Measurements from ENCODE around the gene ADCY10. TPM values are rescaled to one million over a fixed set of nuclear protein-coding genes. Genes with fewer than 3 reads are reported as not detected.
A peak's percentile ranks its signal among the peaks of the same experiment; 100 is the strongest.

ADCY10 gene
- total RNA-seq, 1 experiment from 2014 or later = 0.35 TPM

DNA sequence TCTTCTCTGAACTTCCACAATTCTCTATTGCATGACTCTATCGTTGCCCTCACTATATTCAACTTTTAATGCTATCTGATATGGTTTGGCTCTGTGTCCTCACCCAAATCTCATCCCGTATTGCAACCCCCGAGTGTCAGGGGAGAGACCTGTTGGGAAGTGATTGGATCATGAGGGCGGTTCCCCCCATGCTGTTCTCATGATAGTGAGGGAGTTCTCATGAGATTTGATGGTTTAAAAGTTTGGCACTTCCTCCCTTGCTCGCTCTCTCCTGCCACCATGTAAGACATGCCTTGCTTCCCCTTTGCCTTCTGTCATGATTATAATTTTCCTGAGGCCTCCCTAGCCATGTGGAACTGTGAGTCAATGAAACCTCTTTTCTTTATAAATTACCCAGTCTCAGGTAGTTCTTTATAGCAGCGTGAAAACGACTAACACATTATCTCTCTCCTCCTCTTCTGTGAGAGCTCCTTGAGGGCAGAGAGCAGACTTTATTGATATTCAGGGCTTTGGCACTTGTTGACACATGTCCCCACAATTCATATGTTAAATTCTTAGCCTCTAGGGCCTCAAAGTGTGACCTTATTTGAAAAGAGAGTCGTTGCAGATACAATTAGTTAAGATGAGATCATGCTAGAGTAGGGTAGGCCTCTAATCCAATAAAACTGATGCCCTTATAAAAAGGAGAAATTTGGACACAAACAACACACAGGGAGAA lies 52.1 kb downstream of the ADCY10 start:
- no TSS peak for BruUV-seq (replicated peaks)
- no peak overlapping the region for H3K27ac Mint-ChIP-seq (ENCODE audit: low read depth, unreplicated experiment)
- no peaks in the 10 kb centered on the region for H3K27me3 Mint-ChIP-seq (ENCODE audit: insufficient read depth, unreplicated experiment)
- no peaks in the 10 kb centered on the region for H3K4me1 Mint-ChIP-seq (ENCODE audit: insufficient read depth, unreplicated experiment)
- no peaks in the 10 kb centered on the region for H3K36me3 Mint-ChIP-seq (ENCODE audit: insufficient read depth, unreplicated experiment)
- POLR2A ChIA-PET = interaction anchor here (1.0 kb wide), 1 partner anchor 15 kb away, joined by 3 read pairs; no protein-coding TSS in a partner anchor
- no peak for TF ChIP-seq CTCF (IDR thresholded peaks at IDR 0.05; ENCODE audit: unreplicated experiment)
- intact Hi-C loops (cut with micrococcal nuclease) = no loop called here
- no peaks in the 10 kb centered on the region for H3K9me3 Mint-ChIP-seq (ENCODE audit: unreplicated experiment)
- no peak overlapping the region for H3K4me3 Mint-ChIP-seq (ENCODE audit: unreplicated experiment)
- no peak for DNase-seq (ENCODE audit: unreplicated experiment)
- CTCF ChIA-PET = interaction anchor here (1.1 to 1.4 kb wide), 2 partner anchors 10 to 26 kb away, joined by 4 read pairs; no protein-coding TSS in a partner anchor

DNA sequence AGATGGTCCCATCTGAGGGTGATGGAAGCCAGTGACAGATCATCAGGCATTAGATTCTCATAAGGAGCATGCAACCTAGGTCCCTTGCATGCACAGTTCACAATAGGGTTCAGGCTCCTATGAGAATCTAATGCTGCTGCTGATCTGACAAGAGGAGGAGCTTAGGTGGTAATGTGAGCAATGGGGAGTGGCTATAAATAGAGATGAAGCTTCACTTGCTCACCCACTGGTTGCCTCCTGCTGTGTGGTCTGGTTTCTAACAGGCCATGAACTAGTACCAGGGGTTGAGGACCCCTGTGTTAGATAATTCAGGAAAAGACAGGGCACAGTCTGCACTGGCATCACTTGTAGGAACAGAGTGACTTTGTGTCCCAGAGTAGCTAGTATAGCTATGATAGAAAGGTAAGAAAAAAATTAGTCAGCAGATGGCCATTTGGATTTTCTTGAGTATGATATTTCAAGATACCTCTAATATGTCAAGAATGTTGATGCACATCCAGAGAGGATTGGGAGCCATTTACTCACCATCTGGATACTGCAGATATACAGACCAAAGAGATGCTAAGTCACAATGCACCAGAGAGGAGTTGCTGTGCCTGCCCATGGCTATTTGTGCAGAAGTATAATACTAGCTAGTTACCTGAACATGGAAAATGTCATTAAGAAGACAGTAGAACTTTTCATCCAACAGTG lies 53.6 kb downstream of the ADCY10 start:
- peak; percentile 28 for DNase-seq (ENCODE audit: unreplicated experiment)
- no peak overlapping the region for H3K27ac Mint-ChIP-seq (ENCODE audit: low read depth, unreplicated experiment)
- H3K27me3 Mint-ChIP-seq (ENCODE audit: insufficient read depth, unreplicated experiment) = no peaks in the 10 kb centered on the region
- no peaks in the 10 kb centered on the region for H3K9me3 Mint-ChIP-seq (ENCODE audit: unreplicated experiment)
- ChIA-PET CTCF (interaction anchor here (0.6 to 1.4 kb wide), 3 partner anchors 11 to 190 kb away, joined by 3 to 4 read pairs (median 4); no protein-coding TSS in a partner anchor), POLR2A (no interaction called here)
- H3K4me3 Mint-ChIP-seq (ENCODE audit: unreplicated experiment) = no peak overlapping the region
- no peaks in the 10 kb centered on the region for H3K4me1 Mint-ChIP-seq (ENCODE audit: insufficient read depth, unreplicated experiment)
- BruUV-seq (replicated peaks) = no TSS peak
- intact Hi-C loops (cut with micrococcal nuclease) = no loop called here
- TF ChIP-seq CTCF (IDR thresholded peaks at IDR 0.05; ENCODE audit: unreplicated experiment) = no peak
- H3K36me3 Mint-ChIP-seq (ENCODE audit: insufficient read depth, unreplicated experiment) = no peaks in the 10 kb centered on the region

- BruUV-seq (replicated peaks) = no TSS peak
- H3K36me3 Mint-ChIP-seq (ENCODE audit: insufficient read depth, unreplicated experiment) = no peaks in the 10 kb centered on the region
- H3K4me3 Mint-ChIP-seq (ENCODE audit: unreplicated experiment) = no peak overlapping the region
- CTCF ChIA-PET = no interaction called here
- H3K27ac Mint-ChIP-seq (ENCODE audit: low read depth, unreplicated experiment) = no peak overlapping the region
- POLR2A ChIA-PET = no interaction called here
- H3K4me1 Mint-ChIP-seq (ENCODE audit: insufficient read depth, unreplicated experiment) = no peaks in the 10 kb centered on the region
- no peaks in the 10 kb centered on the region for H3K9me3 Mint-ChIP-seq (ENCODE audit: unreplicated experiment)
- no peak for DNase-seq (ENCODE audit: unreplicated experiment)
- intact Hi-C loops (cut with micrococcal nuclease) = no loop called here
- TF ChIP-seq CTCF (IDR thresholded peaks at IDR 0.05; ENCODE audit: unreplicated experiment) = no peak
- H3K27me3 Mint-ChIP-seq (ENCODE audit: insufficient read depth, unreplicated experiment) = no peaks in the 10 kb centered on the region
Observed at GRCh38 chr1:167856711-167857418, 57.1 kb downstream of the ADCY10 start.

- Mint-ChIP-seq H3K4me1 (ENCODE audit: insufficient read depth, unreplicated experiment) (no peaks in the 10 kb centered on the region), H3K9me3 (ENCODE audit: unreplicated experiment) (no peaks in the 10 kb centered on the region), H3K27me3 (ENCODE audit: insufficient read depth, unreplicated experiment) (no peaks in the 10 kb centered on the region), H3K27ac (ENCODE audit: low read depth, unreplicated experiment) (no peak overlapping the region), H3K36me3 (ENCODE audit: insufficient read depth, unreplicated experiment) (no peaks in the 10 kb centered on the region), H3K4me3 (ENCODE audit: unreplicated experiment) (no peak overlapping the region)
- no peak for DNase-seq (ENCODE audit: unreplicated experiment)
- no peak for TF ChIP-seq CTCF (IDR thresholded peaks at IDR 0.05; ENCODE audit: unreplicated experiment)
- intact Hi-C loops (cut with micrococcal nuclease) = no loop called here
- BruUV-seq (replicated peaks) = no TSS peak
- POLR2A ChIA-PET = interaction anchor here (0.7 kb wide), 1 partner anchor 20 kb away, joined by 4 read pairs; no protein-coding TSS in a partner anchor
- CTCF ChIA-PET = no interaction called here
Observed at GRCh38 chr1:167854184-167854583, 59.8 kb downstream of the ADCY10 start.
